ENCODE measurements around the gene FIBCD1. TPM values are rescaled to one million over a fixed set of nuclear protein-coding genes. Genes with fewer than 3 reads are reported as not detected.

Gene FIBCD1
- polyA plus RNA-seq, 1 of the 3 experiments (the other 2 are of a cell fraction): 1.3 TPM

DNA sequence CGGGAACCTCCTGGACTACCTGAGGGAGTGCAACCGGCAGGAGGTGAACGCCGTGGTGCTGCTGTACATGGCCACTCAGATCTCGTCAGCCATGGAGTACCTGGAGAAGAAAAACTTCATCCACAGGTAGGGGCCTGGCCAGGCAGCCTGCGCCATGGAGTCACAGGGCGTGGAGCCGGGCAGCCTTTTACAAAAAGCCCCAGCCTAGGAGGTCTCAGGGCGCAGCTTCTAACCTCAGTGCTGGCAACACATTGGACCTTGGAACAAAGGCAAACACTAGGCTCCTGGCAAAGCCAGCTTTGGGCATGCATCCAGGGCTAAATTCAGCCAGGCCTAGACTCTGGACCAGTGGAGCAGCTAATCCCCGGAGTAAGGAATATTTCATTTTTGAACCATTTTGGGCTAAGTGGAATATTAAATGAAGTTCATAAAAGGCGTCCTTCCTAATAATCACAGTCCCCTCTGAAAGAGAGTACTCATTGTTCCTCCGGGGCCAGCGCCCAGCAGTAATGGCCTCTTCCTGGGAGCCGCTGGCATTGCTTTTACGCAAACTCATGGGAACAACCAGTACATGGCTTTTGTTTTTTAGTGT lies 66.0 kb downstream of the FIBCD1 start:
- Histone ChIP-seq H3K9ac (no peak overlapping the region), H3K27me3 (ENCODE audit: insufficient read depth) (no peaks in the 10 kb centered on the region), H3F3A (replicated peaks; ENCODE audit: insufficient read depth) (peaks cover 6% of the 10 kb centered on the region), H3K4me2 (no peak overlapping the region), H3K4me1 (ENCODE audit: control insufficient read depth in 1 of 2, insufficient read depth in 2 of 2, low read depth in 1 of 2, low read length in 1 of 2) (peaks cover 0 to 10% of the 10 kb centered on the region in 2 experiments; a peak in 2 of 4 replicates), H3K36me3 (replicated peaks in 1 of 2; ENCODE audit: control insufficient read depth in 1 of 2, insufficient read depth in 2 of 2, low read length in 1 of 2) (peaks cover 60 to 75% of the 10 kb centered on the region in 2 experiments), H3K9me3 (no peaks in the 10 kb centered on the region), H4K20me1 (ENCODE audit: insufficient read depth) (peaks cover 71% of the 10 kb centered on the region), H3K4me3 (ENCODE audit: low read depth in 2 of 2, low read length in 1 of 2) (no peak overlapping the region), H3K79me2 (ENCODE audit: insufficient read depth) (peaks cover 72% of the 10 kb centered on the region), H2AFZ (ENCODE audit: low read depth) (no peak overlapping the region), H3K27ac (ENCODE audit: low read depth in 2 of 2, low read length in 1 of 2) (no peak overlapping the region), H3K9me2 (no peaks in the 10 kb centered on the region)
- ChIA-PET POLR2A (no interaction called here), CTCF (interaction anchor here (0.7 to 1.4 kb wide), 2 partner anchors 173 to 184 kb away, joined by 3 read pairs; no protein-coding TSS in a partner anchor)
- no peak for DNase-seq
- TF ChIP-seq NFIC (IDR thresholded peaks at IDR 0.05; ENCODE audit: borderline replicate concordance) (no peak), TCF12 (IDR thresholded peaks at IDR 0.05) (no peak), SMC3 (IDR thresholded peaks at IDR 0.05; ENCODE audit: low read depth, low read length) (no peak), MEF2A (IDR thresholded peaks at IDR 0.05; ENCODE audit: borderline replicate concordance, low read depth) (no peak), GABPA (IDR thresholded peaks at IDR 0.05; ENCODE audit: low read depth) (no peak), ELF1 (IDR thresholded peaks at IDR 0.05) (no peak), TAF1 (IDR thresholded peaks at IDR 0.05; ENCODE audit: borderline replicate concordance, low read depth, low read length) (no peak)
- 96% methylated on average over 11 of the region's 15 CpGs for WGBS (ENCODE audit: low lambda C conversion rate)

DNA sequence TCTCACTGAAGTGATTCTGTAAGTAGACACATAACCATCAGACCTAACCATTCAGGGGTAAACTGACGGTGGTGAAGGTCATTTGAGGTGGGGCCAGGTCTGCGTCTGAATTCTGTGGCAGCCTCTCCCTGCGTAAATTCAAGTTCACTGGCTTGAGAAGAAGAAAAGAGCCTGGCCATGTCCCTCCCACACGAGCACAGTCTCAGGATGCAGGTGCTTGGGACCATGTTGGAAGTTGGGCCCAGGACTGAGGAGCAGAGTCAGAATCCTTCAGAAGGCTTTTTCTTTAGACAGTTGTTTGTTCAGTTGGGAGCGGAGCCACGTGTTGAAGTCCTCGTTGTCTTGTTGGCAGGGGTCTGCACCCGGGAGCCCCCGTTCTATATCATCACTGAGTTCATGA lies 66.5 kb downstream of the FIBCD1 start:
- Histone ChIP-seq H3K9me2 (no peaks in the 10 kb centered on the region), H3F3A (replicated peaks; ENCODE audit: insufficient read depth) (peaks cover 6% of the 10 kb centered on the region), H3K79me2 (ENCODE audit: insufficient read depth) (peaks cover 77% of the 10 kb centered on the region), H4K20me1 (ENCODE audit: insufficient read depth) (peaks cover 76% of the 10 kb centered on the region), H3K27me3 (ENCODE audit: insufficient read depth) (no peaks in the 10 kb centered on the region), H3K9me3 (no peaks in the 10 kb centered on the region), H3K36me3 (replicated peaks in 1 of 2; ENCODE audit: control insufficient read depth in 1 of 2, insufficient read depth in 2 of 2, low read length in 1 of 2) (peaks cover 60 to 73% of the 10 kb centered on the region in 2 experiments), H3K9ac (no peak overlapping the region), H3K4me1 (ENCODE audit: control insufficient read depth in 1 of 2, insufficient read depth in 2 of 2, low read depth in 1 of 2, low read length in 1 of 2) (peaks cover 0 to 10% of the 10 kb centered on the region in 2 experiments; a peak in 2 of 4 replicates), H3K27ac (ENCODE audit: low read depth in 2 of 2, low read length in 1 of 2) (no peak overlapping the region), H2AFZ (ENCODE audit: low read depth) (no peak overlapping the region), H3K4me3 (ENCODE audit: low read depth in 2 of 2, low read length in 1 of 2) (no peak overlapping the region), H3K4me2 (no peak overlapping the region)
- CTCF ChIA-PET: interaction anchor here (1.1 to 1.4 kb wide), 3 partner anchors 64 to 185 kb away, joined by 3 to 7 read pairs (median 3); no protein-coding TSS in a partner anchor
- WGBS (ENCODE audit: low lambda C conversion rate): 94% methylated on average over 9 of the region's 9 CpGs
- POLR2A ChIA-PET: no interaction called here
- no peak for DNase-seq
- TF ChIP-seq, protein P1, sequence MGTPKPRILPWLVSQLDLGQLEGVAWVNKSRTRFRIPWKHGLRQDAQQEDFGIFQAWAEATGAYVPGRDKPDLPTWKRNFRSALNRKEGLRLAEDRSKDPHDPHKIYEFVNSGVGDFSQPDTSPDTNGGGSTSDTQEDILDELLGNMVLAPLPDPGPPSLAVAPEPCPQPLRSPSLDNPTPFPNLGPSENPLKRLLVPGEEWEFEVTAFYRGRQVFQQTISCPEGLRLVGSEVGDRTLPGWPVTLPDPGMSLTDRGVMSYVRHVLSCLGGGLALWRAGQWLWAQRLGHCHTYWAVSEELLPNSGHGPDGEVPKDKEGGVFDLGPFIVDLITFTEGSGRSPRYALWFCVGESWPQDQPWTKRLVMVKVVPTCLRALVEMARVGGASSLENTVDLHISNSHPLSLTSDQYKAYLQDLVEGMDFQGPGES (IDR thresholded peaks at IDR 0.05; ENCODE audit: low read depth, low read length): no peak
- TF ChIP-seq, protein P2, sequence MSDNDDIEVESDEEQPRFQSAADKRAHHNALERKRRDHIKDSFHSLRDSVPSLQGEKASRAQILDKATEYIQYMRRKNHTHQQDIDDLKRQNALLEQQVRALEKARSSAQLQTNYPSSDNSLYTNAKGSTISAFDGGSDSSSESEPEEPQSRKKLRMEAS (IDR thresholded peaks at IDR 0.05; ENCODE audit: low read depth): no peak
- no peak for TF ChIP-seq MXI1 (IDR thresholded peaks at IDR 0.05; ENCODE audit: low read depth, low read length)
- TF ChIP-seq ELF1 (IDR thresholded peaks at IDR 0.05): no peak
- TF ChIP-seq NFIC (IDR thresholded peaks at IDR 0.05; ENCODE audit: borderline replicate concordance): no peak
- no peak for TF ChIP-seq TAF1 (IDR thresholded peaks at IDR 0.05; ENCODE audit: borderline replicate concordance, low read depth, low read length)
- no peak for TF ChIP-seq RXRA (IDR thresholded peaks at IDR 0.05; ENCODE audit: borderline replicate concordance, low read depth)
- TF ChIP-seq, protein P3, sequence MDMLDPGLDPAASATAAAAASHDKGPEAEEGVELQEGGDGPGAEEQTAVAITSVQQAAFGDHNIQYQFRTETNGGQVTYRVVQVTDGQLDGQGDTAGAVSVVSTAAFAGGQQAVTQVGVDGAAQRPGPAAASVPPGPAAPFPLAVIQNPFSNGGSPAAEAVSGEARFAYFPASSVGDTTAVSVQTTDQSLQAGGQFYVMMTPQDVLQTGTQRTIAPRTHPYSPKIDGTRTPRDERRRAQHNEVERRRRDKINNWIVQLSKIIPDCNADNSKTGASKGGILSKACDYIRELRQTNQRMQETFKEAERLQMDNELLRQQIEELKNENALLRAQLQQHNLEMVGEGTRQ (IDR thresholded peaks at IDR 0.05; ENCODE audit: borderline replicate concordance, low read depth, low read length): no peak
- no peak for TF ChIP-seq MEF2A (IDR thresholded peaks at IDR 0.05; ENCODE audit: borderline replicate concordance, low read depth)
- TF ChIP-seq NRF1 (IDR thresholded peaks at IDR 0.05; ENCODE audit: low read depth, low read length): no peak
- TF ChIP-seq TCF12 (IDR thresholded peaks at IDR 0.05): no peak
- no peak for TF ChIP-seq EP300 (IDR thresholded peaks at IDR 0.05; ENCODE audit: borderline replicate concordance in 1 of 2, low read depth in 1 of 2, low read length in 1 of 2)
- TF ChIP-seq RCOR1 (IDR thresholded peaks at IDR 0.05; ENCODE audit: low read length): no peak
